Heart left ventricle (tissue), 13 donors: ENCODE measurements around the gene HSPA12A.

Experiments
- CTCF ChIP-seq, 12 donors: fragments of 200-600 bp; sonication (generic) in 4 of 12; IDR thresholded peaks; one replicate each; pipeline versions ENCODE4 v1.5.0 to v1.8.0; 2018 to 2022; ENCODE audit warnings: antibody characterized with exemption in 12 of 12, mild to moderate bottlenecking in 5 of 12
- POLR2A ChIP-seq, 2 donors: fragments of 450-650 bp; IDR thresholded peaks; one replicate each; pipeline ENCODE4 v1.6.1; 2017; ENCODE audit warnings: antibody characterized with exemption in 2 of 2, mild to moderate bottlenecking in 2 of 2, moderate library complexity in 2 of 2
- donor health status: ischemic (EF 13 %, LVEDD 7.1; RV severe dilation, severe dysfunction).
- donor health status: DM: no; HTN: yes; CAD: no.
- donor health status: DM: no; HTN: no; CAD: no.
- donor health status: ischemic (EF 25% LVEDD 6.9; RV normal size, moderate dysfunction).
- donor health status: ischemic (EF 25% LVEDD 5.7; RV mildly dilated, moderate dysfunction).
- donor health status: ischemic (EF 35%, LVEDD 5.7; RV mildly dilated, moderate dysfunction).
- donor health status: nonischemic (EF 11% LVEDD 7.7; RV severe dilation, severe dysfunction).
- donor health status: DM: yes; HTN: yes; CAD: no.
- donor health status: PGD.
- donor health status: ischemic (EF 29% LVEDD 5.4; RV normal size, mild dysfunction).
- donor health status: nonischemic (EF 23%, LVEDD 6.1; RV moderate dilation, normal function).

GRCh38 chr10:116646502-116646901 lies 95.9 kb downstream of the HSPA12A start:
- no peak for TF ChIP-seq CTCF (IDR thresholded peaks at IDR 0.05)
- no peak for TF ChIP-seq POLR2A (IDR thresholded peaks at IDR 0.05)
